HEK293 (cell line): ENCODE results near the gene PRSS23.

Experiments used
- CTCF ChIA-PET: fragments of 350-600 bp; formaldehyde crosslinking; extraction: SDS; loops from one replicate; lab custom pipeline; 2021; ENCODE audit warnings: antibody characterized with exemption; lab: Yijun Ruan, JAX
- POLR2A ChIA-PET: fragments of 300-600 bp; formaldehyde crosslinking; extraction: SDS; loops from one replicate; lab custom pipeline; 2020; ENCODE audit warnings: antibody characterized with exemption, inconsistent platforms; lab: Yijun Ruan, JAX
- H3K27ac ChIP-seq: fragments of 200-500 bp; sonication (Bioruptor generic); 2 replicates; pipeline ENCODE4 v1.5.1; 2014; ENCODE audit warnings: low read depth, low read length, control low read depth, inconsistent platforms; ENCODE audit errors: extremely low read depth
- H3K36me3 ChIP-seq, 2 experiments: fragments of 200-500 bp in 1 of 2; sonication (Bioruptor generic) in 1 of 2; 1 replicate in 1 of 2; 2 replicates in 1 of 2; pipeline ENCODE4 v1.5.1; 2014 to 2017; ENCODE audit warnings: inconsistent platforms in 2 of 2, low read length in 2 of 2; ENCODE audit not compliant: control insufficient read depth in 2 of 2, insufficient read depth in 1 of 2
- H3K4me1 ChIP-seq: fragments of 200-500 bp; sonication (Bioruptor generic); 2 replicates; pipeline ENCODE4 v1.5.1; 2014; ENCODE audit warnings: mild to moderate bottlenecking, low read length, inconsistent platforms; ENCODE audit not compliant: control insufficient read depth, insufficient read depth
- H3K4me3 ChIP-seq: 2 replicates; pipeline ENCODE4 v1.5.1; 2011; ENCODE audit warnings: low read depth, mild to moderate bottlenecking, control low read depth, low read length, moderate library complexity
- H3K9me3 ChIP-seq: fragments of 200-500 bp; sonication (Bioruptor generic); 2 replicates; pipeline ENCODE4 v1.5.1; 2014; ENCODE audit warnings: low read depth, low read length, inconsistent platforms; ENCODE audit not compliant: control insufficient read depth, insufficient read depth
- BCL11A ChIP-seq: fragments of 450-650 bp; formaldehyde crosslinking; IDR thresholded peaks from 2 replicates; pipeline ENCODE4 v1.5.1; 2016; ENCODE audit warnings: low read depth, missing biosample characterization, missing genetic modification characterization
- KLF8 ChIP-seq: fragments of 450-650 bp; formaldehyde crosslinking; IDR thresholded peaks from 2 replicates; pipeline ENCODE4 v1.5.1; 2016; ENCODE audit warnings: missing biosample characterization, missing genetic modification characterization
- MZF1 ChIP-seq: fragments of 450-650 bp; formaldehyde crosslinking; IDR thresholded peaks from 2 replicates; pipeline ENCODE4 v1.5.1; 2017; ENCODE audit warnings: missing biosample characterization, missing genetic modification characterization, borderline replicate concordance
- OVOL3 ChIP-seq: fragments of 450-650 bp; formaldehyde crosslinking; IDR thresholded peaks from 2 replicates; pipeline ENCODE4 v1.5.1; 2016; ENCODE audit warnings: missing biosample characterization, missing genetic modification characterization
- PRDM10 ChIP-seq: fragments of 450-650 bp; formaldehyde crosslinking; IDR thresholded peaks from 2 replicates; pipeline ENCODE4 v1.5.1; 2016; ENCODE audit warnings: missing biosample characterization, missing genetic modification characterization
- RBAK ChIP-seq: fragments of 450-650 bp; formaldehyde crosslinking; IDR thresholded peaks from 2 replicates; pipeline ENCODE4 v1.5.1; 2016; ENCODE audit warnings: missing biosample characterization, missing genetic modification characterization
- ZBTB49 ChIP-seq: fragments of 450-650 bp; formaldehyde crosslinking; IDR thresholded peaks from 2 replicates; pipeline ENCODE4 v1.5.1; 2016; ENCODE audit warnings: missing biosample characterization, missing genetic modification characterization, low read depth
- ZNF202 ChIP-seq: fragments of 450-650 bp; formaldehyde crosslinking; IDR thresholded peaks from 2 replicates; pipeline ENCODE4 v1.5.1; 2016; ENCODE audit warnings: missing biosample characterization, missing genetic modification characterization, borderline replicate concordance
- ZNF23 ChIP-seq: fragments of 450-650 bp; formaldehyde crosslinking; IDR thresholded peaks from 2 replicates; pipeline ENCODE4 v1.5.1; 2016; ENCODE audit warnings: missing biosample characterization, missing genetic modification characterization, borderline replicate concordance
- ZNF26 ChIP-seq: fragments of 450-650 bp; formaldehyde crosslinking; IDR thresholded peaks from 2 replicates; pipeline ENCODE4 v1.5.1; 2016; ENCODE audit warnings: missing biosample characterization, missing genetic modification characterization
- ZNF266 ChIP-seq: fragments of 450-650 bp; formaldehyde crosslinking; IDR thresholded peaks from 2 replicates; pipeline ENCODE4 v1.5.1; 2016; ENCODE audit warnings: missing biosample characterization, missing genetic modification characterization, low read depth
- ZNF324 ChIP-seq: fragments of 450-650 bp; formaldehyde crosslinking; IDR thresholded peaks from 2 replicates; pipeline ENCODE4 v1.5.1; 2016; ENCODE audit warnings: missing biosample characterization, missing genetic modification characterization
- ZNF423 ChIP-seq: fragments of 450-650 bp; formaldehyde crosslinking; IDR thresholded peaks from 2 replicates; pipeline ENCODE4 v1.5.1; 2016; ENCODE audit warnings: missing biosample characterization, missing genetic modification characterization
- ZNF571 ChIP-seq: fragments of 450-650 bp; formaldehyde crosslinking; IDR thresholded peaks from 2 replicates; pipeline ENCODE4 v1.5.0; 2017; ENCODE audit warnings: missing biosample characterization, missing genetic modification characterization
- ZNF580 ChIP-seq: fragments of 450-650 bp; formaldehyde crosslinking; IDR thresholded peaks from 2 replicates; pipeline ENCODE4 v1.5.1; 2016; ENCODE audit warnings: missing biosample characterization, missing genetic modification characterization
- ZNF624 ChIP-seq: fragments of 450-650 bp; formaldehyde crosslinking; IDR thresholded peaks from 2 replicates; pipeline ENCODE4 v1.5.1; 2017; ENCODE audit warnings: missing biosample characterization, missing genetic modification characterization
- ZNF660 ChIP-seq: fragments of 450-650 bp; IDR thresholded peaks from 2 replicates; pipeline ENCODE4 v1.5.1; 2018; ENCODE audit warnings: missing biosample characterization, mild to moderate bottlenecking, missing genetic modification characterization
- ZNF701 ChIP-seq: fragments of 450-650 bp; formaldehyde crosslinking; IDR thresholded peaks from 2 replicates; pipeline ENCODE4 v1.5.1; 2016; ENCODE audit warnings: missing biosample characterization, missing genetic modification characterization
- ZNF76 ChIP-seq: fragments of 450-650 bp; formaldehyde crosslinking; IDR thresholded peaks from 2 replicates; pipeline ENCODE4; 2016; ENCODE audit warnings: low read depth, missing biosample characterization, missing genetic modification characterization, borderline replicate concordance
- ZNF843 ChIP-seq: fragments of 450-650 bp; formaldehyde crosslinking; IDR thresholded peaks from 2 replicates; pipeline ENCODE4 v1.5.1; 2016; ENCODE audit warnings: missing biosample characterization, missing genetic modification characterization

PRSS23 gene

GRCh38 chr11:86807360-86807759 is 7.0 kb downstream of the PRSS23 start:
- no peak overlapping the region for H3K27ac ChIP-seq
- ChIA-PET POLR2A (no interaction called here), CTCF (interaction anchor here (0.6 to 1.4 kb wide), 2 partner anchors 12 to 218 kb away, joined by 3 read pairs; no protein-coding TSS in a partner anchor)
- H3K4me3 ChIP-seq = no peak overlapping the region
- no peaks in the 10 kb centered on the region; the same call in 1 of the 2 replicates for H3K4me1 ChIP-seq
- H3K9me3 ChIP-seq = no peaks in the 10 kb centered on the region
- H3K36me3 ChIP-seq = peaks cover 0 to 22% of the 10 kb centered on the region in 2 experiments; a peak in 1 of 3 replicates
- no peak for TF ChIP-seq ZNF843 (tag by site-specific recombination)
- TF ChIP-seq ZNF23 (tag by site-specific recombination) = no peak
- no peak for TF ChIP-seq ZNF76
- no peak for TF ChIP-seq ZBTB49
- TF ChIP-seq ZNF26 (tag by site-specific recombination) = no peak
- no peak for TF ChIP-seq MZF1 (tag by site-specific recombination)
- no peak for TF ChIP-seq ZNF423 (tag by site-specific recombination)
- no peak for TF ChIP-seq ZNF571 (tag by site-specific recombination)
- no peak for TF ChIP-seq ZNF580 (tag by site-specific recombination)
- TF ChIP-seq ZNF324 (tag by site-specific recombination) = no peak
- TF ChIP-seq OVOL3 (tag by site-specific recombination) = no peak
- no peak for TF ChIP-seq ZNF266 (tag by site-specific recombination)
- TF ChIP-seq PRDM10 = no peak
- TF ChIP-seq BCL11A = no peak
- TF ChIP-seq ZNF701 (tag by site-specific recombination) = no peak
- TF ChIP-seq KLF8 (tag by site-specific recombination) = no peak
- TF ChIP-seq ZNF660 (tag by site-specific recombination) = no peak
- no peak for TF ChIP-seq ZNF202
- no peak for TF ChIP-seq RBAK (tag by site-specific recombination)
- no peak for TF ChIP-seq ZNF624 (tag by site-specific recombination)
- TF ChIP-seq, all 188 proteins: peak for 0
